Mesothelial cell of epicardium (in vitro differentiated cells): Measurements from ENCODE around the gene RAB28. TPM values are rescaled to one million over a fixed set of nuclear protein-coding genes. Genes with fewer than 3 reads are reported as not detected.

Experiments
- DNase-seq, 2 experiments: peaks; one replicate each; pipeline ENCODE4 v3.0.0; 2021; ENCODE audit warnings: low spot score in 2 of 2; ENCODE audit not compliant: unreplicated experiment in 2 of 2
- H3K27ac Mint-ChIP-seq: 2 replicates; pipeline ENCODE4 v1.8.0; 2021; ENCODE audit warnings: mixed read lengths
- H3K27me3 Mint-ChIP-seq: 2 replicates; pipeline ENCODE4 v1.8.0; 2021; ENCODE audit warnings: low read depth, mixed read lengths
- H3K36me3 Mint-ChIP-seq: 2 replicates; pipeline ENCODE4 v1.8.0; 2021; ENCODE audit warnings: mixed read lengths
- H3K4me1 Mint-ChIP-seq: 2 replicates; pipeline ENCODE4 v1.8.0; 2021; ENCODE audit warnings: mixed read lengths
- H3K4me3 Mint-ChIP-seq: 2 replicates; pipeline ENCODE4 v1.8.0; 2021; ENCODE audit warnings: mild to moderate bottlenecking, moderate library complexity, mixed read lengths
- H3K9me3 Mint-ChIP-seq: 2 replicates; pipeline ENCODE4 v1.8.0; 2021; ENCODE audit warnings: mixed read lengths
- CTCF ChIP-seq: fragments of 200-600 bp; sonication (generic); IDR thresholded peaks from one replicate; pipeline ENCODE4 v1.5.0; 2021; ENCODE audit warnings: antibody characterized with exemption; ENCODE audit not compliant: unreplicated experiment
- total RNA-seq: library from RNA; stranded (reverse); gene quantifications from 3 replicates; pipeline ENCODE4 v1.2.1, GENCODE V29; 2021

Gene RAB28
- total RNA-seq, 1 donor from 2014 or later = 18.4 TPM

DNA sequence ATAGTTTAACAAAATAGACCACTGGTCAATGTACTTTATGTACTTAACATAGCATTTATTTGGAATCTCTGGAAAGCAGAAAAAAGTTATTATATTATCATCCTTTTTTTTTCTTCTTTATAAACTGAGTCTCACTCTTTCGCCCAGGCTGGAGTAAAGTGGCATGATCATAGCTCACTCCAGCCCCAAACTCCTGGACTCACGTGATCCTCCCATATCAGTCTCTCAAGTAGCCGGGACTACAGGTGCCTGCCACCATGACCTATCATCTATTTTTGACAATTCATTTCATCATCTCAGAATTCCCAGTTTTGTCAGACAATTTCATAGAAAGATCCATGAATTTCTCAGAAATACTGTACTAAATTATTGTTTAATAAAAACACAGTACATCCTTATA lies 12.7 kb downstream of the RAB28 start:
- H3K27ac Mint-ChIP-seq = no peak overlapping the region
- no peaks in the 10 kb centered on the region for H3K9me3 Mint-ChIP-seq
- no peaks in the 10 kb centered on the region for H3K27me3 Mint-ChIP-seq
- DNase-seq = no peak
- no peak overlapping the region for H3K4me3 Mint-ChIP-seq
- H3K36me3 Mint-ChIP-seq = peaks cover 13% of the 10 kb centered on the region
- no peak for TF ChIP-seq CTCF
- peaks cover 4% of the 10 kb centered on the region for H3K4me1 Mint-ChIP-seq

- Mint-ChIP-seq H3K4me3 (no peak overlapping the region), H3K27ac (no peak overlapping the region), H3K4me1 (peaks cover 5% of the 10 kb centered on the region), H3K9me3 (peaks cover 7% of the 10 kb centered on the region), H3K36me3 (peaks cover 21% of the 10 kb centered on the region), H3K27me3 (no peaks in the 10 kb centered on the region)
- no peak for DNase-seq
- TF ChIP-seq CTCF = no peak
Measured at GRCh38 chr4:13470379-13470778, 13.8 kb downstream of the RAB28 start.

- DNase-seq = no peak
- TF ChIP-seq CTCF = no peak
- Mint-ChIP-seq H3K27me3 (no peaks in the 10 kb centered on the region), H3K36me3 (peaks cover 25% of the 10 kb centered on the region), H3K27ac (peak overlapping the region; percentile 12), H3K4me1 (peaks cover 5% of the 10 kb centered on the region), H3K9me3 (peaks cover 15% of the 10 kb centered on the region), H3K4me3 (no peak overlapping the region)
Measured at GRCh38 chr4:13464973-13465372, 19.2 kb downstream of the RAB28 start.

GRCh38 chr4:13464543-13464942 lies 19.6 kb downstream of the RAB28 start:
- no peak for DNase-seq
- H3K4me3 Mint-ChIP-seq = no peak overlapping the region
- H3K4me1 Mint-ChIP-seq = peaks cover 5% of the 10 kb centered on the region
- no peaks in the 10 kb centered on the region for H3K27me3 Mint-ChIP-seq
- TF ChIP-seq CTCF = no peak
- no peak overlapping the region for H3K27ac Mint-ChIP-seq
- H3K36me3 Mint-ChIP-seq = peaks cover 28% of the 10 kb centered on the region
- peaks cover 15% of the 10 kb centered on the region for H3K9me3 Mint-ChIP-seq

GRCh38 chr4:13461191-13461905 lies 22.8 kb downstream of the RAB28 start:
- Mint-ChIP-seq H3K4me3 (no peak overlapping the region), H3K27me3 (no peaks in the 10 kb centered on the region), H3K9me3 (peaks cover 15% of the 10 kb centered on the region), H3K4me1 (no peaks in the 10 kb centered on the region), H3K36me3 (peaks cover 20% of the 10 kb centered on the region), H3K27ac (no peak overlapping the region)
- no peak for TF ChIP-seq CTCF
- DNase-seq = no peak
